Measurements from ENCODE around the gene RNF126. TPM values are rescaled to one million over a fixed set of nuclear protein-coding genes. Genes with fewer than 3 reads are reported as not detected.

The RNF126 gene
- total RNA-seq, 1 donor from 2014 or later: 12.0 TPM

GRCh38 chr19:653425-653824 is 9.6 kb downstream of the RNF126 start:
- H3K27me3 ChIP-seq (ENCODE audit: control insufficient read depth in 3 of 3, insufficient read depth in 3 of 3, low read length in 3 of 3): no peaks in the 10 kb centered on the region
- H3K36me3 ChIP-seq (ENCODE audit: control insufficient read depth in 3 of 3, insufficient read depth in 3 of 3, low read length in 3 of 3): peaks cover 13 to 28% (median 14%) of the 10 kb centered on the region in 3 donors
- H3K4me3 ChIP-seq (ENCODE audit: low read length in 3 of 3): no peak overlapping the region
- H3K4me1 ChIP-seq (ENCODE audit: control insufficient read depth in 3 of 3, insufficient read depth in 3 of 3, low read length in 3 of 3): peaks cover 2 to 28% (median 13%) of the 10 kb centered on the region in 3 donors
- H3K27ac ChIP-seq (ENCODE audit: low read depth, low read length): no peak overlapping the region
- no peak overlapping the region for H3K9ac ChIP-seq (ENCODE audit: low read depth in 1 of 3, low read length in 3 of 3)
- H3K9me3 ChIP-seq (ENCODE audit: control insufficient read depth in 3 of 3, low read length in 3 of 3): no peaks in the 10 kb centered on the region

- H3K4me3 ChIP-seq (ENCODE audit: low read length in 3 of 3): no peak overlapping the region
- H3K27ac ChIP-seq (ENCODE audit: low read depth, low read length): no peak overlapping the region
- no peak overlapping the region for H3K9ac ChIP-seq (ENCODE audit: low read depth in 1 of 3, low read length in 3 of 3)
- H3K27me3 ChIP-seq (ENCODE audit: control insufficient read depth in 3 of 3, insufficient read depth in 3 of 3, low read length in 3 of 3): no peaks in the 10 kb centered on the region
- H3K4me1 ChIP-seq (ENCODE audit: control insufficient read depth in 3 of 3, insufficient read depth in 3 of 3, low read length in 3 of 3): peaks cover 0 to 21% (median 8%) of the 10 kb centered on the region in 3 donors
- H3K36me3 ChIP-seq (ENCODE audit: control insufficient read depth in 3 of 3, insufficient read depth in 3 of 3, low read length in 3 of 3): peaks cover 14 to 34% (median 17%) of the 10 kb centered on the region in 3 donors
- no peaks in the 10 kb centered on the region for H3K9me3 ChIP-seq (ENCODE audit: control insufficient read depth in 3 of 3, low read length in 3 of 3)
These were observed 10.3 kb downstream of the RNF126 start for GRCh38 chr19:652467-653389.

GRCh38 chr19:651991-652390 is 11.0 kb downstream of the RNF126 start:
- Histone ChIP-seq H3K36me3 (ENCODE audit: control insufficient read depth in 3 of 3, insufficient read depth in 3 of 3, low read length in 3 of 3) (peaks cover 17 to 37% (median 20%) of the 10 kb centered on the region in 3 donors), H3K4me1 (ENCODE audit: control insufficient read depth in 3 of 3, insufficient read depth in 3 of 3, low read length in 3 of 3) (peaks cover 0 to 14% (median 8%) of the 10 kb centered on the region in 3 donors), H3K9ac (ENCODE audit: low read depth in 1 of 3, low read length in 3 of 3) (no peak overlapping the region)

GRCh38 chr19:651114-651818 is 11.7 kb downstream of the RNF126 start:
- no peak overlapping the region for H3K27ac ChIP-seq (ENCODE audit: low read depth, low read length)
- no peak overlapping the region for H3K9ac ChIP-seq (ENCODE audit: low read depth in 1 of 3, low read length in 3 of 3)
- H3K36me3 ChIP-seq (ENCODE audit: control insufficient read depth in 3 of 3, insufficient read depth in 3 of 3, low read length in 3 of 3): peaks cover 22 to 39% (median 24%) of the 10 kb centered on the region in 3 donors
- H3K4me1 ChIP-seq (ENCODE audit: control insufficient read depth in 3 of 3, insufficient read depth in 3 of 3, low read length in 3 of 3): peaks cover 0 to 10% (median 5%) of the 10 kb centered on the region in 3 donors
- H3K27me3 ChIP-seq (ENCODE audit: control insufficient read depth in 3 of 3, insufficient read depth in 3 of 3, low read length in 3 of 3): no peaks in the 10 kb centered on the region
- no peaks in the 10 kb centered on the region for H3K9me3 ChIP-seq (ENCODE audit: control insufficient read depth in 3 of 3, low read length in 3 of 3)
- H3K4me3 ChIP-seq (ENCODE audit: low read length in 3 of 3): no peak overlapping the region

More at GRCh38 chr19:651991-652390, 11.0 kb downstream of the RNF126 start:
- no peaks in the 10 kb centered on the region for H3K9me3 ChIP-seq (ENCODE audit: control insufficient read depth in 3 of 3, low read length in 3 of 3)
- no peak overlapping the region for H3K4me3 ChIP-seq (ENCODE audit: low read length in 3 of 3)
- H3K27me3 ChIP-seq (ENCODE audit: control insufficient read depth in 3 of 3, insufficient read depth in 3 of 3, low read length in 3 of 3): no peaks in the 10 kb centered on the region
- H3K27ac ChIP-seq (ENCODE audit: low read depth, low read length): no peak overlapping the region

- Histone ChIP-seq H3K27me3 (ENCODE audit: control insufficient read depth in 3 of 3, insufficient read depth in 3 of 3, low read length in 3 of 3) (no peaks in the 10 kb centered on the region), H3K36me3 (ENCODE audit: control insufficient read depth in 3 of 3, insufficient read depth in 3 of 3, low read length in 3 of 3) (peaks cover 23 to 39% (median 25%) of the 10 kb centered on the region in 3 donors), H3K4me3 (ENCODE audit: low read length in 3 of 3) (no peak overlapping the region), H3K4me1 (ENCODE audit: control insufficient read depth in 3 of 3, insufficient read depth in 3 of 3, low read length in 3 of 3) (peaks cover 0 to 2% (median under 1%) of the 10 kb centered on the region in 3 donors), H3K9ac (ENCODE audit: low read depth in 1 of 3, low read length in 3 of 3) (no peak overlapping the region), H3K9me3 (ENCODE audit: control insufficient read depth in 3 of 3, low read length in 3 of 3) (no peaks in the 10 kb centered on the region), H3K27ac (ENCODE audit: low read depth, low read length) (no peak overlapping the region)
These were observed 12.9 kb downstream of the RNF126 start for GRCh38 chr19:650121-650520.

GRCh38 chr19:648904-649801 is 13.9 kb downstream of the RNF126 start:
- H3K27me3 ChIP-seq (ENCODE audit: control insufficient read depth in 3 of 3, insufficient read depth in 3 of 3, low read length in 3 of 3): no peaks in the 10 kb centered on the region
- H3K36me3 ChIP-seq (ENCODE audit: control insufficient read depth in 3 of 3, insufficient read depth in 3 of 3, low read length in 3 of 3): peaks cover 25 to 41% (median 25%) of the 10 kb centered on the region in 3 donors
- no peak overlapping the region for H3K9ac ChIP-seq (ENCODE audit: low read depth in 1 of 3, low read length in 3 of 3)
- H3K9me3 ChIP-seq (ENCODE audit: control insufficient read depth in 3 of 3, low read length in 3 of 3): no peaks in the 10 kb centered on the region
- peaks cover 0 to 2% (median 0%) of the 10 kb centered on the region in 3 donors for H3K4me1 ChIP-seq (ENCODE audit: control insufficient read depth in 3 of 3, insufficient read depth in 3 of 3, low read length in 3 of 3)
- no peak overlapping the region for H3K4me3 ChIP-seq (ENCODE audit: low read length in 3 of 3)
- H3K27ac ChIP-seq (ENCODE audit: low read depth, low read length): no peak overlapping the region

GRCh38 chr19:648305-648704 is 14.7 kb downstream of the RNF126 start:
- H3K9ac ChIP-seq (ENCODE audit: low read depth in 1 of 3, low read length in 3 of 3): no peak overlapping the region

GRCh38 chr19:647566-648284 is 15.3 kb downstream of the RNF126 start:
- Histone ChIP-seq H3K27me3 (ENCODE audit: control insufficient read depth in 3 of 3, insufficient read depth in 3 of 3, low read length in 3 of 3) (no peaks in the 10 kb centered on the region), H3K9me3 (ENCODE audit: control insufficient read depth in 3 of 3, low read length in 3 of 3) (no peaks in the 10 kb centered on the region), H3K4me3 (ENCODE audit: low read length in 3 of 3) (no peak overlapping the region), H3K36me3 (ENCODE audit: control insufficient read depth in 3 of 3, insufficient read depth in 3 of 3, low read length in 3 of 3) (peaks cover 21 to 35% (median 22%) of the 10 kb centered on the region in 3 donors), H3K9ac (ENCODE audit: low read depth in 1 of 3, low read length in 3 of 3) (no peak overlapping the region), H3K4me1 (ENCODE audit: control insufficient read depth in 3 of 3, insufficient read depth in 3 of 3, low read length in 3 of 3) (no peaks in the 10 kb centered on the region), H3K27ac (ENCODE audit: low read depth, low read length) (no peak overlapping the region)

More at GRCh38 chr19:648305-648704, 14.7 kb downstream of the RNF126 start:
- Histone ChIP-seq H3K36me3 (ENCODE audit: control insufficient read depth in 3 of 3, insufficient read depth in 3 of 3, low read length in 3 of 3) (peaks cover 21 to 35% (median 22%) of the 10 kb centered on the region in 3 donors), H3K4me3 (ENCODE audit: low read length in 3 of 3) (no peak overlapping the region), H3K27me3 (ENCODE audit: control insufficient read depth in 3 of 3, insufficient read depth in 3 of 3, low read length in 3 of 3) (no peaks in the 10 kb centered on the region), H3K4me1 (ENCODE audit: control insufficient read depth in 3 of 3, insufficient read depth in 3 of 3, low read length in 3 of 3) (peaks cover 0 to 2% (median 0%) of the 10 kb centered on the region in 3 donors), H3K9me3 (ENCODE audit: control insufficient read depth in 3 of 3, low read length in 3 of 3) (no peaks in the 10 kb centered on the region), H3K27ac (ENCODE audit: low read depth, low read length) (no peak overlapping the region)
